C4-2B (cell line): ENCODE data around the gene EGLN1.

Experiments
- H3K27ac ChIP-seq: fragments of 450-650 bp; 2 replicates; pipeline ENCODE4 v1.5.1; 2017
- ZFX ChIP-seq: fragments of 450-650 bp; IDR thresholded peaks from 2 replicates; pipeline ENCODE4 v1.6.1; 2017
- TF ChIP-seq, protein P1 (sequence below): fragments of 450-650 bp; conservative IDR thresholded peaks from 2 replicates; pipeline ENCODE4 v1.5.1; 2017; ENCODE audit warnings: mild to moderate bottlenecking

EGLN1 gene

GRCh38 chr1:231395076-231395997, 26.8 kb downstream of the EGLN1 start:
- TF ChIP-seq, protein P1, sequence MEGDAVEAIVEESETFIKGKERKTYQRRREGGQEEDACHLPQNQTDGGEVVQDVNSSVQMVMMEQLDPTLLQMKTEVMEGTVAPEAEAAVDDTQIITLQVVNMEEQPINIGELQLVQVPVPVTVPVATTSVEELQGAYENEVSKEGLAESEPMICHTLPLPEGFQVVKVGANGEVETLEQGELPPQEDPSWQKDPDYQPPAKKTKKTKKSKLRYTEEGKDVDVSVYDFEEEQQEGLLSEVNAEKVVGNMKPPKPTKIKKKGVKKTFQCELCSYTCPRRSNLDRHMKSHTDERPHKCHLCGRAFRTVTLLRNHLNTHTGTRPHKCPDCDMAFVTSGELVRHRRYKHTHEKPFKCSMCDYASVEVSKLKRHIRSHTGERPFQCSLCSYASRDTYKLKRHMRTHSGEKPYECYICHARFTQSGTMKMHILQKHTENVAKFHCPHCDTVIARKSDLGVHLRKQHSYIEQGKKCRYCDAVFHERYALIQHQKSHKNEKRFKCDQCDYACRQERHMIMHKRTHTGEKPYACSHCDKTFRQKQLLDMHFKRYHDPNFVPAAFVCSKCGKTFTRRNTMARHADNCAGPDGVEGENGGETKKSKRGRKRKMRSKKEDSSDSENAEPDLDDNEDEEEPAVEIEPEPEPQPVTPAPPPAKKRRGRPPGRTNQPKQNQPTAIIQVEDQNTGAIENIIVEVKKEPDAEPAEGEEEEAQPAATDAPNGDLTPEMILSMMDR, result no peak
- no peak for TF ChIP-seq ZFX
- no peak overlapping the region for H3K27ac ChIP-seq

DNA sequence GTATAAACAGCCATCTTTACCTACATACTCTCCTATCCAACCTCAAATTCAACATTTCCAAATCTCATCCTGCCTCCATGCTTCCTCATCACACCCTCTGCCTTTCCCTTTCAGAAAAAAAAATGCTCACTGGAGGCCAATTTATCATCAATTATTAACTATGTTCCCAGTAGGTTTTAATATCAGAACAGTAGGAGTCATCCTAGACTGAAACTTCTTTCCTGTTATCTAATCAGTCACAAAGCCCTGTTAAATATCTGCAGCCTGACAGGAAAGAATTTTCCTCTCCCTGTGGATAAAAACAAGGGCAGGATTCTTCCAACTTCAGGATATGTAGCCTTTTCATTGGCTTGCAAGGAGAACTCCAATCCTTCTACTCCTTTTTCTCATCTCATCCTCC, 28.4 kb downstream of the EGLN1 start:
- H3K27ac ChIP-seq, result no peak overlapping the region
- TF ChIP-seq ZFX, result no peak

DNA sequence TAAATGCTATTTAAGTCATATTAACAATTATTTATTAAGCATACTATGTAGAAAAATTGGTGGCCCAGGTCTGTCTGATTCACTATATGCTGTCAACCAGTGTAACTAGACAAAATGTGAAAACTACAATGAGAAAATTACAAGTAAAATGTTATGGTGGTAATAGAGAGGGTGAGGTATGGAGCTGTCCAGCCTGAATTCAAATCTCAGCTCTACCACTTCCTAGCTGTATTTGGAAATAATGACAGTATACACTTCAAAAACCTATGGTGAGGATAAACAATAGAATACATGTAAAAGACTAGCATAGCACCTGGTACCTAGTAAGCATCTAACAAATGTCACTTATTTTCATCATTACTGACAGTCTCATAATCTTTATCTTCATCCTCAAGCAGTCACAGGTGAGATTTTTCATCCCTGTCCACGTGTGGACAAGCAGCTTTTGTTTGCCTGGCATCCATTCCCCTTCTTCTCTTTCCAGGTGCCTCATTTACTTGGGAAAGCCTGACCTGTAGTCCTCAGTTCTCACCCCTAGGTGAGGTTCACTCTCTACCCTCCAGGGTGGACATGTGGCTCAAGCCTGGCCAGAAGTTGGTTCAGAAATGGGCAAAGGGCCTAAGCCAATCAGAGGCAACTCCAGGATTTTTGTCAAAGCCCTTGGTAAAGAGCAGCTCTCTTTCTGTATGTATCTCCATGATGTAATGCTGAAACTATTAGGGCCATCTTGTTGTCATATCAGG, 29.5 kb downstream of the EGLN1 start:
- TF ChIP-seq, protein P1, result no peak
- no peak for TF ChIP-seq ZFX
- H3K27ac ChIP-seq, result no peak overlapping the region

GRCh38 chr1:231390071-231390470, 32.0 kb downstream of the EGLN1 start:
- no peak for TF ChIP-seq ZFX
- TF ChIP-seq, protein P1, result no peak
- H3K27ac ChIP-seq, result no peak overlapping the region

DNA sequence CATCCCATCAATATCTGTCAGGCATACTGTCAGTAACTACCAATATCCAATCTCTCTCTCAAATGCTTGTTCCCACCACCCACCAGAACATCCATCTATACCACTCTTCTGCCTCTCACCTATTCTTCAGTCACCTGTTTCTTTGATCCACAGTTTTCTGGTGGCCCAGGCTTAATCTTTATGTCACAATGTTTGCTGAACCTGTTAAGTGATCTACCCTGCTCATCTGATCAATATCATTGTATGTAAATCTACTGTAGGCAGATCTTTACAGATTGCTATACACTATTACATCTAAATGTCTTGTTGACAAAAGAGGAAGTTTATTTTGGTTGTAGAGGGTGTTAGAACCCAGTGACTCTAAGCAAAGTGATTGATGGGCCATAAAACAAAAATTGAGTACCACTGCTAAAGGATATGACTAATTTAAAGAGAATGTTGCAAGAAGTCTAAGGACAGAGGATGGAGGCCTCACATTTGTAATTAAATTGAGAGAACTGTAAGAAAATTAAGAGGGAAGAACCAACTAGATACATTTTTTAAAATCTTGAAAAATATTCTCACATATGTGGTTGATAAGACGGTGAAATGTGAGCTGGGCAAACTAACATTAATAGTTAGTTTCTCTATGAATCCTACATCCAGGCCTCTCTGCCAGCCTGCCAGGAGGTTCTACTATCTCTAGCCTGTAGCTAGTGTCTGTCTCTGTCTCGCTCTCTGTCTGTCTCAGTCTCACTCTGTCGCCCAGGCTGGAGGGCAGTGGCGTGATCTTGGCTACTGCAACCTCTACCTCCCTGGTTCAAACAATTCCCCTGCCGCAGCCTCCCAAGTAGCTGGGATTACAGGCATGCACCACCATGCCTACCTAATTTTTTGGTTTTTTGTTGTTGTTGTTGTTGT, 34.1 kb downstream of the EGLN1 start:
- no peak for TF ChIP-seq ZFX
- TF ChIP-seq, protein P1, result no peak
- H3K27ac ChIP-seq, result no peak overlapping the region

GRCh38 chr1:231386466-231386865, 35.6 kb downstream of the EGLN1 start:
- no peak overlapping the region for H3K27ac ChIP-seq
- TF ChIP-seq ZFX, result no peak
- TF ChIP-seq, protein P1, result no peak

DNA sequence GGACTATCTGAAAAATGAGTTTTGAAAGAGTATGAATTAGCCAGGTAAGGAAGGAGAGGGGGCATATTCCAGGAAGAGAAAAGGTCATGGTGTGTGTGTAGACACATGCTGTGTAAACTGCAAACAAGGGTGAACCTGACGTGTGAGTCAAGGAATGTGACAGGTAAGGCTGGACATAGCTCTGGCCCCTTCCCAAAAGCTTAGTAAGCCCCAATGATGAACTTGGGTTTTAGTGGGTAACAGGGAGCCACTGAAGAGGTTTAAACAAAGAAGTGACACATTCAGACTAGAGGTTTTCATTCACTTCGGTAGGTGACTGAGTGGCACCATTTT, 36.7 kb downstream of the EGLN1 start:
- TF ChIP-seq ZFX, result no peak
- TF ChIP-seq, protein P1, result no peak
- no peak overlapping the region for H3K27ac ChIP-seq
